ENCODE data around the gene LRRK1. TPM values are rescaled to one million over a fixed set of nuclear protein-coding genes. Genes with fewer than 3 reads are reported as not detected.
A peak's percentile ranks its signal among the peaks of the same experiment; 100 is the strongest.

LRRK1 gene
- total RNA-seq, 4 donors from 2014 or later, result 52.7 to 107 (median 82.7) TPM

DNA sequence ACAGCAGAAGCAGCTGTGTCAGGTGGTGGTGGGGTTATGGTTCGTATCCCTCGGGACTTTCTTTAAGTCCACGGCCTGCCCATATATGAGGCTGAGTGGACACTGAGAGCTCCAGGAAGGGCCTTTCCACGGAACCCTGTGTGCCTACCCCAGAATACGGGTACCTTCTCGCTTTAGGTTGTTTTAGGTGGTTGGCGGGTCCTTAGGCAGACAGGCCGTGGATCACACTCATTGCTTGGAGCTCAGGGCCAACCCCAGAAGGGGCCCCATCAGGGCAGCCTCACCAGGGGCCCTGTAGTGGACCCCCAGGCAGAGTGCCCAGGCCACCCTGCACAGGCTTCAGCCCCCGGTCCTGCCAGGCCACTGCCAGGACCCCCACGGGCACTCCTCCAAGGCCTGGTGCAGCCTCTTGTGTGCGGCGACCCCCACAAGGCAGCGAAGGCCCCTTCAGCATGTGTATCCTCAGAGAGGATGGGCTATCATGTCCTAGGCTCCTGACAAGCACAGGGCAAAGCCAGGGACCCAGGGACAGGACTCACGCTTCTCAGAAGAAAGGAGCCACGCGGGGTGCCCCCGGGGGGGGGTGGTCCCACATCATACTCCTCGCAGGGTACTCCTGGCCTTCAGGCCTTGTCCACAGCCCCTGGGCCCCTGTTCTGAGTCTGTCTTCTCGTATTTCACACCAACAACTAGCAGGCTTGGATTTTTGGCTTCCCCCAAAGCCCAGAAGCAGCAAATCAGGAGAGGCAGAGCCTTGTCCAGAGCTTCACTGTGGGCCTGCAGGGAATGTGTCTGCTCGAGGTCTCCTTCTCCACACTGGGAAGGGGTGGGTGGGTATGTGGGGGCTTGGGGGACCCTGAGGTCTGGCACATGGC is 93.4 kb downstream of the LRRK1 start:
- intact Hi-C loops (cut with DNase I; ENCODE audit: low total_unique reads), result no loop called here
- DNase-seq, result peak; percentile 7
- 92 to 97% methylated on average over 6 to 20 of the region's 20 CpGs for WGBS, 2 donors (ENCODE audit: low coverage in 1 of 2)
- H3K9me3 ChIP-seq, result no peaks in the 10 kb centered on the region
- peaks cover 0 to 20% (median 2%) of the 10 kb centered on the region in 4 donors for H3K36me3 ChIP-seq
- H3K27ac ChIP-seq, result no peak overlapping the region
- in situ Hi-C loops (cut with MboI; ENCODE audit: low pct_ligation_motif_present in 1 of 4, low pct_unique_long_range_greater_than_20kb in 1 of 4, low sequenced_read_pairs in 3 of 4), result loop anchor here in 2 of 4 donors (10.0 to 25.0 kb wide), 2 partner anchors 100 to 242 kb away; partner anchors contain the start of genes CHSY1 (in 2 of the 2) and LRRK1 (in 1 of the 2)
- TF ChIP-seq EP300 (IDR thresholded peaks at IDR 0.05; ENCODE audit: low read depth) (no peak), POLR2A (IDR thresholded peaks at IDR 0.05) (no peak), POLR2AphosphoS5 (IDR thresholded peaks at IDR 0.05) (no peak)
- TF ChIP-seq, protein P1, sequence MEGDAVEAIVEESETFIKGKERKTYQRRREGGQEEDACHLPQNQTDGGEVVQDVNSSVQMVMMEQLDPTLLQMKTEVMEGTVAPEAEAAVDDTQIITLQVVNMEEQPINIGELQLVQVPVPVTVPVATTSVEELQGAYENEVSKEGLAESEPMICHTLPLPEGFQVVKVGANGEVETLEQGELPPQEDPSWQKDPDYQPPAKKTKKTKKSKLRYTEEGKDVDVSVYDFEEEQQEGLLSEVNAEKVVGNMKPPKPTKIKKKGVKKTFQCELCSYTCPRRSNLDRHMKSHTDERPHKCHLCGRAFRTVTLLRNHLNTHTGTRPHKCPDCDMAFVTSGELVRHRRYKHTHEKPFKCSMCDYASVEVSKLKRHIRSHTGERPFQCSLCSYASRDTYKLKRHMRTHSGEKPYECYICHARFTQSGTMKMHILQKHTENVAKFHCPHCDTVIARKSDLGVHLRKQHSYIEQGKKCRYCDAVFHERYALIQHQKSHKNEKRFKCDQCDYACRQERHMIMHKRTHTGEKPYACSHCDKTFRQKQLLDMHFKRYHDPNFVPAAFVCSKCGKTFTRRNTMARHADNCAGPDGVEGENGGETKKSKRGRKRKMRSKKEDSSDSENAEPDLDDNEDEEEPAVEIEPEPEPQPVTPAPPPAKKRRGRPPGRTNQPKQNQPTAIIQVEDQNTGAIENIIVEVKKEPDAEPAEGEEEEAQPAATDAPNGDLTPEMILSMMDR (IDR thresholded peaks at IDR 0.05), result no peak
- peaks cover 1 to 13% (median 5%) of the 10 kb centered on the region in 4 donors for H3K4me1 ChIP-seq
- H3K4me3 ChIP-seq, result no peak overlapping the region
- no peaks in the 10 kb centered on the region for H3K27me3 ChIP-seq

DNA sequence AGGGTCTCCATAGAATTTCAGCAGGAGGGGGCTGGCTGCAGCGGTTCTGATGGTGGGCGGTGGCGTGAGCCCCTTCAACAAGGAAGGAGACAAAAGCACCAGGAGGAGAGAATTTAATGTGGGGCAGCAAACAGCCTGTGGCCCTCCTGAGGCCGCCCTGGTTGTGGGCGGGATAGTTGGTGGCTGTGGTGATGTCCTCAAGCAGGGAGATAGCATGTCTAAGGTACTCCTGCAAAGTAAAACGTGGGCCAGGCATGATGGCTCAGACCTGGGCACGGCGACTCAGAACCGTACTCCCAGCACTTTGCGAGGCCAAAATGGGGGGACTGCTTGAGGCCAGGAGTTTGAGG is 94.0 kb downstream of the LRRK1 start:
- Histone ChIP-seq H3K27me3 (no peaks in the 10 kb centered on the region), H3K36me3 (peaks cover 0 to 20% (median 2%) of the 10 kb centered on the region in 4 donors), H3K27ac (no peak overlapping the region), H3K4me3 (no peak overlapping the region), H3K9me3 (no peaks in the 10 kb centered on the region), H3K4me1 (peaks cover 0 to 7% (median 2%) of the 10 kb centered on the region in 4 donors)
- 93% methylated on average over 10 of the region's 10 CpGs; no CpG with 5 or more reads in 1 of the 2 donors for WGBS, 2 donors (ENCODE audit: low coverage in 1 of 2)
- in situ Hi-C loops (cut with MboI; ENCODE audit: low pct_ligation_motif_present in 1 of 4, low pct_unique_long_range_greater_than_20kb in 1 of 4, low sequenced_read_pairs in 3 of 4) (loop anchor here in 2 of 4 donors (10.0 to 25.0 kb wide), 2 partner anchors 101 to 242 kb away; partner anchors contain the start of genes CHSY1 (in 2 of the 2) and LRRK1 (in 1 of the 2)), intact Hi-C loops (cut with DNase I; ENCODE audit: low total_unique reads) (no loop called here)
- TF ChIP-seq, protein P1 (IDR thresholded peaks at IDR 0.05), result no peak
- TF ChIP-seq POLR2AphosphoS5 (IDR thresholded peaks at IDR 0.05), result no peak
- TF ChIP-seq POLR2A (IDR thresholded peaks at IDR 0.05), result no peak
- TF ChIP-seq EP300 (IDR thresholded peaks at IDR 0.05; ENCODE audit: low read depth), result no peak
- peak; percentile 3 for DNase-seq

DNA sequence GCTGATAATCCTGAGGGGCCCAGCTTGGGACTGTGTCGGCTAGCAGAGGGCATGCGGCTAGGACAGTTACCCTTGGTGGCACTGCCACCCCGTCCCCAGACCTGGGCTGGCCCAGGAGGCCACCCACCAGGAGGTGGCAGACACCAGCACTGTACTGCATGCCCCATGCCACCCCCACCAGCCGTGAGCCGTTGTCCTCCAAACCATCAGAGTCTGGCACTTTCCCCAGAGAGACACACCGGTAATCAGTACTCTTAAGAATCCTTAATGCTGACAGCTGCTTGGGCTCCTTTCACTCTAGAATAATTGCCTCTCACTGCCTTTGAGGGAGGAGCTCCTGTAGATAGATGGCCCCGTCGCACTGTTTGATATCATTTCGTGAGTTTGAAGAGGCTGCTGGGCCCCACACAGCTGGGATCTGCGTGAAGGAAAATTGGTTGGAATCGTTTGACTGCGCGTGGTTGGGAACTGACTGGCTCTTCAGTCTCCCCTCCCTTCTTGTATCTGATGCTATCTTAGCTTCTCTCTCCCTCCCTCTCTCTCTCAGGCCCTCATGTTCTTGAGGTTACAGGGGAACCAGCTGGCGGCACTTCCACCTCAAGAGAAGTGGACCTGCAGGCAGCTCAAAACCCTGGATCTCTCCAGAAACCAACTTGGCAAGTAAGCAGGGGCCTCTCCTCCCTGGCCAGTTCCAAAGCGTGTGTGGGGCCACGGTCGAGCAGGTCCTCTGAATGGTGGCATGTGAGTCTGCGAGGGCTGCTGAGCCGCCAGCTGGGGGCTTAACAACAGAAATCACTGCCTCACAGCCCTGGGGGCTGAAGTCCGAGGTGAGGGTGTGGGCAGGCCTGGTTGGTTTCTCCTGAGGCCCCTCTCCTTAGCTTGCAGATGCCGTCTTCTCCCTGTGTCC is 94.9 kb downstream of the LRRK1 start:
- intact Hi-C loops (cut with DNase I; ENCODE audit: low total_unique reads), result loop anchor here (2.0 kb wide), 1 partner anchor 243 kb away; no protein-coding TSS in a partner anchor
- no peak overlapping the region for H3K4me3 ChIP-seq
- TF ChIP-seq, protein P1 (IDR thresholded peaks at IDR 0.05), result no peak
- TF ChIP-seq EP300 (IDR thresholded peaks at IDR 0.05; ENCODE audit: low read depth), result no peak
- TF ChIP-seq POLR2AphosphoS5 (IDR thresholded peaks at IDR 0.05), result no peak
- no peak for TF ChIP-seq POLR2A (IDR thresholded peaks at IDR 0.05)
- DNase-seq, result peak; percentile 5
- H3K36me3 ChIP-seq, result peaks cover 0 to 20% (median 2%) of the 10 kb centered on the region in 4 donors
- H3K9me3 ChIP-seq, result no peaks in the 10 kb centered on the region
- no peak overlapping the region for H3K27ac ChIP-seq
- H3K27me3 ChIP-seq, result no peaks in the 10 kb centered on the region
- in situ Hi-C loops (cut with MboI; ENCODE audit: low pct_ligation_motif_present in 1 of 4, low pct_unique_long_range_greater_than_20kb in 1 of 4, low sequenced_read_pairs in 3 of 4), result loop anchor here in 2 of 4 donors (10.0 to 25.0 kb wide), 2 partner anchors 102 to 241 kb away; partner anchors contain the start of genes CHSY1 (in 2 of the 2) and LRRK1 (in 1 of the 2)
- 82 to 92% methylated on average over 2 to 21 of the region's 21 CpGs for WGBS, 2 donors (ENCODE audit: low coverage in 1 of 2)
- H3K4me1 ChIP-seq, result no peaks in the 10 kb centered on the region

All from transverse colon (tissue), 4 donors.